ENCODE data around the gene ZNF574. TPM values are rescaled to one million over a fixed set of nuclear protein-coding genes. Genes with fewer than 3 reads are reported as not detected.

Gene ZNF574
- total RNA-seq, 1 experiment from 2014 or later: 44.0 TPM

- no peaks in the 10 kb centered on the region for H3K27me3 ChIP-seq (ENCODE audit: control insufficient read depth, insufficient read depth, low read length)
- peak overlapping the region; percentile 78 for H3K4me3 ChIP-seq (ENCODE audit: insufficient read depth, low read depth, low read length)
- peaks cover 4% of the 10 kb centered on the region for H3K36me3 ChIP-seq (replicated peaks; ENCODE audit: control insufficient read depth, insufficient read depth, low read length)
- peak; percentile 84 for DNase-seq
These were observed 7.0 kb upstream of the ZNF574 start for GRCh38 chr19:42068756-42069571.

GRCh38 chr19:42069619-42070351 is 6.2 kb upstream of the ZNF574 start, which contains the start of gene GRIK5:
Gene GRIK5, minus strand, starts transcription at chr19:42070206. Its CDS starts 4,436 bp downstream, at chr19:42065770.
- H3K36me3 ChIP-seq (replicated peaks; ENCODE audit: control insufficient read depth, insufficient read depth, low read length): peaks cover 4% of the 10 kb centered on the region; the same call in 1 of the 2 replicates
- DNase-seq: peak; percentile 89
- H3K4me3 ChIP-seq (ENCODE audit: insufficient read depth, low read depth, low read length): peak within 1 kb of the TSS; percentile 78

GRCh38 chr19:42071247-42071646 is 4.7 kb upstream of the ZNF574 start:
- H3K4me3 ChIP-seq (ENCODE audit: insufficient read depth, low read depth, low read length): no peak overlapping the region
- H3K27me3 ChIP-seq (ENCODE audit: control insufficient read depth, insufficient read depth, low read length): no peaks in the 10 kb centered on the region
- no peak for DNase-seq
- peaks cover 2% of the 10 kb centered on the region; the same call in 1 of the 2 replicates for H3K36me3 ChIP-seq (replicated peaks; ENCODE audit: control insufficient read depth, insufficient read depth, low read length)

More at GRCh38 chr19:42069619-42070351, 6.2 kb upstream of the ZNF574 start, which contains the start of gene GRIK5:
- H3K27me3 ChIP-seq (ENCODE audit: control insufficient read depth, insufficient read depth, low read length): no peaks in the 10 kb centered on the region

GRCh38 chr19:42074513-42075363 is 1.2 kb upstream of the ZNF574 start:
- peak; percentile 66 for DNase-seq
- no peaks in the 10 kb centered on the region for H3K27me3 ChIP-seq (ENCODE audit: control insufficient read depth, insufficient read depth, low read length)
- peaks cover 12% of the 10 kb centered on the region for H3K36me3 ChIP-seq (replicated peaks; ENCODE audit: control insufficient read depth, insufficient read depth, low read length)
- H3K4me3 ChIP-seq (ENCODE audit: insufficient read depth, low read depth, low read length): peak overlapping the region; percentile 76

GRCh38 chr19:42075364-42075615 is 676 bp upstream of the ZNF574 start:
- Histone ChIP-seq H3K36me3 (replicated peaks; ENCODE audit: control insufficient read depth, insufficient read depth, low read length) (peaks cover 16% of the 10 kb centered on the region), H3K27me3 (ENCODE audit: control insufficient read depth, insufficient read depth, low read length) (no peaks in the 10 kb centered on the region), H3K4me3 (ENCODE audit: insufficient read depth, low read depth, low read length) (peak overlapping the region; percentile 76)
- DNase-seq: no peak

GRCh38 chr19:42076380-42076944 is 496 bp downstream of the ZNF574 start:
- peak; percentile 90 for DNase-seq
- H3K4me3 ChIP-seq (ENCODE audit: insufficient read depth, low read depth, low read length): peak overlapping the region; percentile 68
- H3K36me3 ChIP-seq (replicated peaks; ENCODE audit: control insufficient read depth, insufficient read depth, low read length): peaks cover 21% of the 10 kb centered on the region
- H3K27me3 ChIP-seq (ENCODE audit: control insufficient read depth, insufficient read depth, low read length): no peaks in the 10 kb centered on the region

- H3K4me3 ChIP-seq (ENCODE audit: insufficient read depth, low read depth, low read length): no peak overlapping the region
These were observed 2.1 kb downstream of the ZNF574 start for GRCh38 chr19:42078058-42078457.

GRCh38 chr19:42078538-42079275 is 2.7 kb downstream of the ZNF574 start:
- no peak for DNase-seq
- peaks cover 26% of the 10 kb centered on the region for H3K36me3 ChIP-seq (replicated peaks; ENCODE audit: control insufficient read depth, insufficient read depth, low read length)
- H3K27me3 ChIP-seq (ENCODE audit: control insufficient read depth, insufficient read depth, low read length): no peaks in the 10 kb centered on the region
- H3K4me3 ChIP-seq (ENCODE audit: insufficient read depth, low read depth, low read length): no peak overlapping the region

More at GRCh38 chr19:42078058-42078457, 2.1 kb downstream of the ZNF574 start:
- DNase-seq: no peak
- Histone ChIP-seq H3K36me3 (replicated peaks; ENCODE audit: control insufficient read depth, insufficient read depth, low read length) (peaks cover 26% of the 10 kb centered on the region), H3K27me3 (ENCODE audit: control insufficient read depth, insufficient read depth, low read length) (no peaks in the 10 kb centered on the region)

GRCh38 chr19:42079276-42079669 is 3.3 kb downstream of the ZNF574 start:
- H3K27me3 ChIP-seq (ENCODE audit: control insufficient read depth, insufficient read depth, low read length): no peaks in the 10 kb centered on the region
- peaks cover 26% of the 10 kb centered on the region for H3K36me3 ChIP-seq (replicated peaks; ENCODE audit: control insufficient read depth, insufficient read depth, low read length)
- DNase-seq: no peak
- H3K4me3 ChIP-seq (ENCODE audit: insufficient read depth, low read depth, low read length): no peak overlapping the region

- Histone ChIP-seq H3K36me3 (replicated peaks; ENCODE audit: control insufficient read depth, insufficient read depth, low read length) (peaks cover 26% of the 10 kb centered on the region), H3K27me3 (ENCODE audit: control insufficient read depth, insufficient read depth, low read length) (no peaks in the 10 kb centered on the region), H3K4me3 (ENCODE audit: insufficient read depth, low read depth, low read length) (no peak overlapping the region)
- DNase-seq: peak; percentile 39
These were observed 4.2 kb downstream of the ZNF574 start for GRCh38 chr19:42079886-42080763.

- Histone ChIP-seq H3K4me3 (ENCODE audit: insufficient read depth, low read depth, low read length) (no peak overlapping the region), H3K36me3 (replicated peaks; ENCODE audit: control insufficient read depth, insufficient read depth, low read length) (peaks cover 26% of the 10 kb centered on the region), H3K27me3 (ENCODE audit: control insufficient read depth, insufficient read depth, low read length) (no peaks in the 10 kb centered on the region)
- DNase-seq: no peak
These were observed 4.9 kb downstream of the ZNF574 start for GRCh38 chr19:42080764-42081375.

GRCh38 chr19:42081584-42082203 is 5.7 kb downstream of the ZNF574 start:
- Histone ChIP-seq H3K36me3 (replicated peaks; ENCODE audit: control insufficient read depth, insufficient read depth, low read length) (peaks cover 26% of the 10 kb centered on the region), H3K4me3 (ENCODE audit: insufficient read depth, low read depth, low read length) (no peak overlapping the region), H3K27me3 (ENCODE audit: control insufficient read depth, insufficient read depth, low read length) (no peaks in the 10 kb centered on the region)
- peak; percentile 67 for DNase-seq
